ENCODE measurements around the gene SOX5.
"Not testable (repeated sequence)": the region's sequence is repeated elsewhere in the genome, so short reads cannot be mapped to it uniquely, and the experiment has no call there.

SOX5 gene

DNA sequence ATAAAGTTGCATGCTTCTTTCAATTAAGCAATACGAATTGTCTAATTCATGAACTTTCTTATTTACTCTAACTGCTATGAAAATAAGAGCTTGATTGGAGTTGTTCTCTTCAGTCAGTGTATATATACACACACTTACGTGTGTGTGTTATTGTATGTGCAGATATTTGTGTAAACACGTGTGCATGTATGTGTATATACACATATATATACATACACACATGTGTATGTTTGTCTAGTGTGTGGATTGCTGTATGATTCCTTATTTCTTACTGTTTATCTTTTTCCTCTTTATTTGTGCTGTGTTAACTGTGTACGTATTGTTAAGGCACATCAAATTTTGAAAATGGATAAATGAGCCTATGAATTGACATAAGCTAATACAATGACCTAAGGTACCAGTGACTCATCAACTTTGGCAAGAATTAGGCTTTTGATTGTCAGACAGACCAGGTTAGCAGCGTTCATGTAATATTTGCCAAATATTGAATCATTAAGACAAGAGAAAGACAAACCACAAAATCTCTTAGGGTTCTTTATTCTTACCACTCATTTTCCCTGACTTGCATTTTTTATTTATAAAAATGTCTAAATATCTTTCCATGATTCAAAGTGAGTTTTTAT lies 423.9 kb downstream of the SOX5 start:
- DNase-seq: no peak

GRCh38 chr12:23523339-23523738 lies 426.1 kb downstream of the SOX5 start:
- DNase-seq: no peak

GRCh38 chr12:23519444-23519843 lies 430.0 kb downstream of the SOX5 start:
- DNase-seq: not testable (repeated sequence)

GRCh38 chr12:23515785-23516184 lies 433.7 kb downstream of the SOX5 start:
- not testable (repeated sequence) for DNase-seq

DNA sequence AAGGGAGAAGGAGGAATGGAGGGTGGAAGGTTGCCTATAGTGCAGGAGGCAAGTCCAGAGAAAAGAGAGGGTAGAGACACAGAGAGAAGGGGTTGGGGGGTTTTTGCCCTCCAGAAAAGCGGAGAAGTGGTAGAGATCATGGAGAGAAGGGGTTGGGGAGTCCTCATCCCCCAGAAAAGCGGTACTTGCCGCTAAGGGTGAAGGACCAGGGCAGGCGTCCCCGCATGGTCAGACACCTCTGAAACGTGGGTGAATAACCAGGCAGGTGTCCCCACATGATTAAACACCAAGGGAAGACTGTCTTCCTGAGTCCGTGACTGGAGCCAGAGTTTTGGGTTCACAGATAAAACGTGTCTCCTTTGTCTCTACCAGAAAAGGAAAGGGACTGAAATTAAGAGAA lies 439.0 kb downstream of the SOX5 start:
- no peak for DNase-seq

GRCh38 chr12:23509832-23510231 lies 439.6 kb downstream of the SOX5 start:
- not testable (repeated sequence) for DNase-seq

- not testable (repeated sequence) for DNase-seq
Measured at GRCh38 chr12:23507785-23508184, 441.7 kb downstream of the SOX5 start.

GRCh38 chr12:23505736-23506135 lies 443.7 kb downstream of the SOX5 start:
- not testable (repeated sequence) for DNase-seq

GRCh38 chr12:23504641-23505399 lies 444.6 kb downstream of the SOX5 start:
- DNase-seq: no peak

DNA sequence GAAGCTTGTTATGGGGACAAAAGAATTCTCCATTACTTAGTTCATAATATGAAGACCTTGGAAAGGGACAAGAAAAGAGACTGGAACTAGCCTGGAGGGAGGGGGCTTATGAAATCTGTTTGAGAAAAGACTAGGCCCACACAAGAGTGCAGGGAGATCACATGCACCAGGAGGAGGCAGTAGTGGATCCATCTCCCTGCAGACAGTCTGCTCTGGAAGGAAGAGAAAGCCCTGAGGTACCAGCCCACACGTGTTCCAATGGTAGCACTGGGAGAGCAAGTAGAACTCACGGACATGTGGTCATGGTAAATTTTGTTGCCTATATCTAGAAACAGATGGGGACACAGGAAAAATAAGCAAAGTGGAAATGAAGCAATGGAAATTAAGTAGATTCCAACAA lies 445.4 kb downstream of the SOX5 start:
- DNase-seq: no peak

- DNase-seq: no peak
Measured at GRCh38 chr12:23503544-23503943, 445.9 kb downstream of the SOX5 start.

- DNase-seq: no peak
Measured at GRCh38 chr12:23502259-23502658, 447.2 kb downstream of the SOX5 start.

DNA sequence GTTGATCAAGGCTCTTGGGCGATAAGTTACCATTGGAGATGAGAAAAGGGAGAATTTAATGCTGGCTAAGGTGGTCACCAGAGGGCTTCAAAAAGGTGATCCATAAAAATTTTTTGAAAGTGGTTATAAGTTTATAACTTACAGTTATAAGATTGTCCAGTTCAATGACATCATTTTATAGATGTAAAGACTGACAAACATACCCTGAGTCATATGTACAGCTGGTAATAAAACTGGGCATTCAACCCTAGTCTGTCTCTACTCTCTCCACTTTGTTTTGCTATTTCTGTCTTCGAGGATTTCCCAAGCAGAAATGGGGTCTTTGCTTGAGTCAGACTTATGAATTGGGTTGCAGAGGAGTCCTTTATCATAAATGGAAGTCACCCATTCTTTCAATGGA lies 454.0 kb downstream of the SOX5 start:
- no peak for DNase-seq

DNA sequence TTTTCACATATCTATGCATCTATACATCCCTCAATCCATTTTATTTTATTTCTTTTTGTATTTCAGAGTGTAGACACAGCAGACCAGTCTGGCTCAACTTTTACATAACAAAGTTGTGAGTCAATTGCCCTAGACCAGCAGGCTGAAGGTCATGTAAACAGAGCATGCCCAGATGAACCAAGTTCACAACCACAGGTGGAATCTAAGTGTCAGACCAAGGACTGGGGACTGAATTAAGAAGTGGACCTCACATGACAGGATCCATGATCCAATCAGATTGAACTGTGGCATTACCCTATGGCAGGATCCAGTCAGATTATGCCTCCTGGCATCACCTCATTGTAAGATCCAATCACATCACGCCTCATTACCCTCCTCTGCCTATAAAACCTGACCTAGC lies 455.8 kb downstream of the SOX5 start:
- no peak for DNase-seq

- DNase-seq: not testable (repeated sequence)
Measured at GRCh38 chr12:23491029-23491428, 458.4 kb downstream of the SOX5 start.

- no peak for DNase-seq
Measured at GRCh38 chr12:23488130-23488529, 461.3 kb downstream of the SOX5 start.

DNA sequence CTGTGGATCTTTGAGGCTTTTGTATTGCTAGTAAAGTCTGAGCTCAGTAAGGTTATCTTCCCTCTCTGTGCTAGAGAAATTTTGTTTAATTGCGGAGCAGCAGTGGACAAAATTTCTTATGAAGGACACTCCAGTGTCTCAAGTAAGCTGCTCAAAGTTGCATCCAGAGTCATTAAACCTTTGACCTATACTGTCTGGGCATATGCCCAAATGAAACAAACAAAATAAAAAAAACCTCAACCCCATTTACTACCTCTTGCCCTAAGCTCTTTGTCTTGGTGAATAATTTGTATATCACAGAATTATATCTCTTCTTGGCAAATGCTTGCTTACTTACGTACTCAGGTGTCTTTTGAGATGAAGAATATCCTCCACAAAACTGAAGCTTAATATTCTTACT lies 465.2 kb downstream of the SOX5 start:
- DNase-seq: no peak

GRCh38 chr12:23482571-23482970 lies 466.9 kb downstream of the SOX5 start:
- DNase-seq: no peak
